Kidney (tissue), 14 donors: Measurements from ENCODE around the gene PDE4D. TPM values are rescaled to one million over a fixed set of nuclear protein-coding genes. Genes with fewer than 3 reads are reported as not detected.
A peak's percentile ranks its signal among the peaks of the same experiment; 100 is the strongest.

Source experiments
- DNase-seq, 5 donors: peaks; one replicate each; pipeline ENCODE4 v3.0.0-alpha.2; 2013 to 2020
- FAIRE-seq: peaks from 2 replicates; lab custom pipeline; 2012; peaks lifted over from hg19 to GRCh38; lab: Jason Lieb, UNC
- H3K27ac ChIP-seq, 2 donors: one replicate each; pipeline ENCODE4 v1.7.0; 2013; ENCODE audit warnings: low read depth in 2 of 2, low read length in 2 of 2, inconsistent platforms in 1 of 2
- H3K27me3 ChIP-seq: one replicate; pipeline ENCODE4 v1.7.1; 2013; ENCODE audit warnings: low read length, inconsistent platforms; ENCODE audit not compliant: control insufficient read depth, insufficient read depth
- H3K36me3 ChIP-seq, 3 donors: one replicate each; pipeline versions ENCODE4 v1.7.0 to v1.7.1; 2013; ENCODE audit warnings: low read length in 3 of 3, control low read depth in 1 of 3, inconsistent platforms in 1 of 3; ENCODE audit not compliant: insufficient read depth in 3 of 3, control insufficient read depth in 2 of 3
- H3K4me1 ChIP-seq, 3 donors: one replicate each; pipeline versions ENCODE4 v1.7.0 to v1.7.1; 2013; ENCODE audit warnings: low read length in 3 of 3, inconsistent platforms in 1 of 3, low read depth in 1 of 3; ENCODE audit not compliant: control insufficient read depth in 2 of 3, insufficient read depth in 2 of 3
- H3K4me3 ChIP-seq, 3 donors: one replicate each; pipeline versions ENCODE4 v1.7.0 to v1.8.1; 2013; ENCODE audit warnings: low read length in 3 of 3, control low read depth in 1 of 3, inconsistent platforms in 1 of 3
- H3K9ac ChIP-seq, 3 donors: one replicate each; pipeline versions ENCODE4 v1.7.0 to v1.7.1; 2013; ENCODE audit warnings: low read length in 3 of 3, control low read depth in 1 of 3, inconsistent platforms in 1 of 3
- H3K9me3 ChIP-seq, 3 donors: one replicate each; pipeline versions ENCODE4 v1.7.0 to v1.7.1; 2013; ENCODE audit warnings: low read length in 3 of 3, control low read depth in 1 of 3, inconsistent platforms in 1 of 3; ENCODE audit not compliant: control insufficient read depth in 2 of 3, insufficient read depth in 1 of 3
- CTCF ChIP-seq: IDR thresholded peaks from 3 replicates; pipeline ENCODE4 v1.5.1; 2012; ENCODE audit warnings: mild to moderate bottlenecking, moderate library complexity, borderline replicate concordance; ENCODE audit not compliant: insufficient read depth; ENCODE audit errors: extremely low read depth
- intact Hi-C: fragments of 100-400 bp; cut with DNase I; formaldehyde crosslinking; loops from one replicate; pipeline ENCODE4 v1.11.1; 2022
- polyA plus RNA-seq: library from polyadenylated mRNA; stranded (reverse); fragments of 350-450 nt; fragmentation: Illumina TruSeq; extraction: RNeasy Lipid Tissue Mini Kit (QIAGEN cat#74804); gene quantifications from one replicate; pipeline ENCODE4 v1.2.3, GENCODE V29; 2014; ENCODE audit warnings: low read depth, low replicate concordance; ENCODE audit not compliant: insufficient read depth
- total RNA-seq: library from RNA; stranded (reverse); fragmentation: NEBNext Ultra II Directional; extraction: Animal tissue kit (Norgen Biotek cat#: 25700); gene quantifications from one replicate; pipeline ENCODE4 v1.2.1, GENCODE V29; 2021
- donor health status: control.
- donor health status: control.
- donor health status: control.
- donor health status: control.
- donor health status: control.
- donor health status: DM: yes; HTN: yes; CAD: no.
- donor health status: Normal renal cell carcinoma (clear cell type).

The PDE4D gene
- total and polyA plus RNA-seq, 2 donors from 2014 or later: 9.2 to 78.9 TPM

- TF ChIP-seq CTCF: peak; percentile 61
- intact Hi-C loops: no loop called here
- Histone ChIP-seq H3K27me3 (no peaks in the 10 kb centered on the region), H3K36me3 (no peaks in the 10 kb centered on the region), H3K4me1 (no peaks in the 10 kb centered on the region), H3K27ac (no peak overlapping the region), H3K4me3 (no peak overlapping the region), H3K9ac (no peak overlapping the region), H3K9me3 (no peaks in the 10 kb centered on the region)
- DNase-seq (peak in 2 of 5 donors; percentile 47 to 62), FAIRE-seq (peak; percentile 97)
These were observed 503.4 kb downstream of the PDE4D start for GRCh38 chr5:59390074-59390659.

- DNase-seq (no peak), FAIRE-seq (no peak)
- intact Hi-C loops: loop anchor here (10.0 kb wide), 1 partner anchor 408 kb away; no protein-coding TSS in a partner anchor
These were observed 506.4 kb downstream of the PDE4D start for GRCh38 chr5:59387127-59387526.

GRCh38 chr5:59385700-59386099 lies 507.8 kb downstream of the PDE4D start:
- H3K27ac ChIP-seq: no peak overlapping the region
- FAIRE-seq: no peak
- no peaks in the 10 kb centered on the region for H3K36me3 ChIP-seq
- no peak overlapping the region for H3K9ac ChIP-seq
- H3K27me3 ChIP-seq: no peaks in the 10 kb centered on the region
- no peaks in the 10 kb centered on the region for H3K4me1 ChIP-seq
- intact Hi-C loops: loop anchor here (10.0 kb wide), 1 partner anchor 409 kb away; no protein-coding TSS in a partner anchor
- H3K9me3 ChIP-seq: no peaks in the 10 kb centered on the region
- H3K4me3 ChIP-seq: no peak overlapping the region
- no peak for TF ChIP-seq CTCF
- DNase-seq: no peak

More at GRCh38 chr5:59387127-59387526, 506.4 kb downstream of the PDE4D start:
- Histone ChIP-seq H3K36me3 (no peaks in the 10 kb centered on the region), H3K4me1 (no peaks in the 10 kb centered on the region), H3K4me3 (no peak overlapping the region), H3K9me3 (no peaks in the 10 kb centered on the region), H3K9ac (no peak overlapping the region), H3K27ac (no peak overlapping the region), H3K27me3 (no peaks in the 10 kb centered on the region)
- no peak for TF ChIP-seq CTCF
